ENCODE results near the gene DCDC2.

DNA sequence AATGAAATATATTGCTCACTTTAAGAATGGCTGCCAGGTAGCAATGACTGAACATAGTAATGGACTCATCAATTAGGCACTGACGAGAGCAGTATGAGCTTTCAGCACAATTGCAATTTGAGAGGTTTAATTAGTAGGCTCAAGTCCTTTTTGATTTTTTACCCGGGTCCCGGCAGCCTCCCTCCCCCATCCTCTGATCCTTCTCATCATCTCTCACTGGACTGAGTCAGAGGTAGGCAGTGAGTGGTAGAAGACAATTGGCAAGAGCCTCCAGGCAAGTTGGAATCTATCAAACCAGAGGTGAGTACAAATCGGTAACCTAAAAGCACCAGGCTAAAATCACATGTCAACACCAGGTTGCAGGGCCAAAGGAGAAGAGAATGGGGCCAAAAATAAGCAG is 107.9 kb downstream of the DCDC2 start:
- TF ChIP-seq FOXP1 (CRISPR knock-in tag; IDR thresholded peaks at IDR 0.05; ENCODE audit: borderline replicate concordance): no peak
- TF ChIP-seq, protein P1, sequence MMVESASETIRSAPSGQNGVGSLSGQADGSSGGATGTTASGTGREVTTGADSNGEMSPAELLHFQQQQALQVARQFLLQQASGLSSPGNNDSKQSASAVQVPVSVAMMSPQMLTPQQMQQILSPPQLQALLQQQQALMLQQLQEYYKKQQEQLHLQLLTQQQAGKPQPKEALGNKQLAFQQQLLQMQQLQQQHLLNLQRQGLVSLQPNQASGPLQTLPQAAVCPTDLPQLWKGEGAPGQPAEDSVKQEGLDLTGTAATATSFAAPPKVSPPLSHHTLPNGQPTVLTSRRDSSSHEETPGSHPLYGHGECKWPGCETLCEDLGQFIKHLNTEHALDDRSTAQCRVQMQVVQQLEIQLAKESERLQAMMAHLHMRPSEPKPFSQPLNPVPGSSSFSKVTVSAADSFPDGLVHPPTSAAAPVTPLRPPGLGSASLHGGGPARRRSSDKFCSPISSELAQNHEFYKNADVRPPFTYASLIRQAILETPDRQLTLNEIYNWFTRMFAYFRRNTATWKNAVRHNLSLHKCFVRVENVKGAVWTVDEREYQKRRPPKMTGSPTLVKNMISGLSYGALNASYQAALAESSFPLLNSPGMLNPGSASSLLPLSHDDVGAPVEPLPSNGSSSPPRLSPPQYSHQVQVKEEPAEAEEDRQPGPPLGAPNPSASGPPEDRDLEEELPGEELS (CRISPR knock-in tag; IDR thresholded peaks at IDR 0.05): no peak
- TF ChIP-seq, protein P2, sequence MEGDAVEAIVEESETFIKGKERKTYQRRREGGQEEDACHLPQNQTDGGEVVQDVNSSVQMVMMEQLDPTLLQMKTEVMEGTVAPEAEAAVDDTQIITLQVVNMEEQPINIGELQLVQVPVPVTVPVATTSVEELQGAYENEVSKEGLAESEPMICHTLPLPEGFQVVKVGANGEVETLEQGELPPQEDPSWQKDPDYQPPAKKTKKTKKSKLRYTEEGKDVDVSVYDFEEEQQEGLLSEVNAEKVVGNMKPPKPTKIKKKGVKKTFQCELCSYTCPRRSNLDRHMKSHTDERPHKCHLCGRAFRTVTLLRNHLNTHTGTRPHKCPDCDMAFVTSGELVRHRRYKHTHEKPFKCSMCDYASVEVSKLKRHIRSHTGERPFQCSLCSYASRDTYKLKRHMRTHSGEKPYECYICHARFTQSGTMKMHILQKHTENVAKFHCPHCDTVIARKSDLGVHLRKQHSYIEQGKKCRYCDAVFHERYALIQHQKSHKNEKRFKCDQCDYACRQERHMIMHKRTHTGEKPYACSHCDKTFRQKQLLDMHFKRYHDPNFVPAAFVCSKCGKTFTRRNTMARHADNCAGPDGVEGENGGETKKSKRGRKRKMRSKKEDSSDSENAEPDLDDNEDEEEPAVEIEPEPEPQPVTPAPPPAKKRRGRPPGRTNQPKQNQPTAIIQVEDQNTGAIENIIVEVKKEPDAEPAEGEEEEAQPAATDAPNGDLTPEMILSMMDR (IDR thresholded peaks at IDR 0.05): no peak
- no peak for TF ChIP-seq GABPB1 (CRISPR knock-in tag; IDR thresholded peaks at IDR 0.05)
- TF ChIP-seq SMAD4 (CRISPR knock-in tag; IDR thresholded peaks at IDR 0.05): no peak
- TF ChIP-seq JAZF1 (CRISPR knock-in tag; IDR thresholded peaks at IDR 0.05): no peak
- TF ChIP-seq, protein P3, sequence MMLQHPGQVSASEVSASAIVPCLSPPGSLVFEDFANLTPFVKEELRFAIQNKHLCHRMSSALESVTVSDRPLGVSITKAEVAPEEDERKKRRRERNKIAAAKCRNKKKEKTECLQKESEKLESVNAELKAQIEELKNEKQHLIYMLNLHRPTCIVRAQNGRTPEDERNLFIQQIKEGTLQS (CRISPR knock-in tag; conservative IDR thresholded peaks at IDR 0.05): no peak
- no peak for TF ChIP-seq TCF7 (CRISPR knock-in tag; IDR thresholded peaks at IDR 0.05; ENCODE audit: low read depth)
- TF ChIP-seq, protein P4, sequence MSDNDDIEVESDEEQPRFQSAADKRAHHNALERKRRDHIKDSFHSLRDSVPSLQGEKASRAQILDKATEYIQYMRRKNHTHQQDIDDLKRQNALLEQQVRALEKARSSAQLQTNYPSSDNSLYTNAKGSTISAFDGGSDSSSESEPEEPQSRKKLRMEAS (CRISPR knock-in tag; IDR thresholded peaks at IDR 0.05): no peak
- no peak for TF ChIP-seq ETV6 (CRISPR knock-in tag; IDR thresholded peaks at IDR 0.05)
- TF ChIP-seq, protein P5, sequence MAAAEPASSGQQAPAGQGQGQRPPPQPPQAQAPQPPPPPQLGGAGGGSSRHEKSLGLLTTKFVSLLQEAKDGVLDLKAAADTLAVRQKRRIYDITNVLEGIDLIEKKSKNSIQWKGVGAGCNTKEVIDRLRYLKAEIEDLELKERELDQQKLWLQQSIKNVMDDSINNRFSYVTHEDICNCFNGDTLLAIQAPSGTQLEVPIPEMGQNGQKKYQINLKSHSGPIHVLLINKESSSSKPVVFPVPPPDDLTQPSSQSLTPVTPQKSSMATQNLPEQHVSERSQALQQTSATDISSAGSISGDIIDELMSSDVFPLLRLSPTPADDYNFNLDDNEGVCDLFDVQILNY (CRISPR knock-in tag; IDR thresholded peaks at IDR 0.05): no peak
- no peak for TF ChIP-seq NFE2L1 (CRISPR knock-in tag; IDR thresholded peaks at IDR 0.05)
- no peak for TF ChIP-seq NR2C2 (CRISPR knock-in tag; IDR thresholded peaks at IDR 0.05)
